ENCODE results near the gene ACTR2.

ACTR2 gene

DNA sequence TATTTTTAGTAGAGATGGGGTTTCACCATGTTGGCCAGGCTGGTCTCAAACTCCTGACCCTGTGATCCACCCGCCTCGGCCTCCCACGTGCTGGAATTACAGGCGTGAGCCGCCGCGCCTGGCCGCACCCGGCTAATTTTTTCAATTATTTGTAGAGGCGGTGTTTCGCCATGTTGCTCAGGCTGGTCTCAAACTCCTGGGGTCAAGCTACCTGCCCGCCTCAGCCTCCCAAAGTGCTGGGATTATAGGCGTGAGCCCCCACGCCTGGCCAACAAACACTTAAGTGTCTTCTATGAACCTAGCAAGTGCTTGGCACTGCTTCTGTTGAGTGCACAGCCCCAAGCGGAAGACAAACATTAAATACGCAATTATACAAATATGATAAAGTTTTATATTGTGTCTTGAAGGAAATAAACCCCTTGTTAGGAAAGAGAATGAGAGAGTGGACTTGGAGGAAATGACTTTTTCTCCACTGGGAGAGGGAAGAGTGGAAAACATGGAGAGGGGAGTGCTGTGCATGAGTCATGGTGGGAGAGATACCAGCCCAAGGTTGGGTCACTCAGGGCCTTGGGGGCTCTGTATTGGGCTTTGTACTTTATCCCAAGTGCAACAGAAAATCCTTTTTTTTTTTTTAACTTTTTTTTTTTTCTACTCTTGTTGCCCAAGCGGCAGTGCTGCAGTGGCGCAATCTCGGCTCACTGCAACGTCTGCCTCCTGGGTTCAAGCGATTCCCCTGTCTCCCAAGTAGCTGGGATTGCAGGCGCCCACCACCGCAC, 41.4 kb upstream of the ACTR2 start:
- Histone ChIP-seq H4K91ac (ENCODE audit: low read depth, low read length) (no peak overlapping the region), H2AFZ (ENCODE audit: insufficient read depth, low read length, poor library complexity) (no peak overlapping the region), H3K4me3 (ENCODE audit: low read depth, low read length) (no peak overlapping the region), H3K9me3 (ENCODE audit: insufficient read depth, low read depth, low read length) (peaks cover 2% of the 10 kb centered on the region), H3K4ac (ENCODE audit: low read depth, low read length) (no peak overlapping the region), H2AK5ac (ENCODE audit: low read length) (no peak overlapping the region), H3K79me2 (ENCODE audit: control insufficient read depth, insufficient read depth, low read length, poor library complexity) (no peaks in the 10 kb centered on the region), H3K14ac (ENCODE audit: low read length) (no peak overlapping the region), H3K4me1 (ENCODE audit: control insufficient read depth in 1 of 2, insufficient read depth in 2 of 2, low read length in 2 of 2) (peaks cover 2 to 3% of the 10 kb centered on the region in 2 experiments), H3K4me2 (ENCODE audit: low read length) (no peak overlapping the region), H3K79me1 (ENCODE audit: low read length) (no peaks in the 10 kb centered on the region), H3K18ac (ENCODE audit: low read length) (no peak overlapping the region), H3K9ac (ENCODE audit: low read length) (no peak overlapping the region), H2BK12ac (ENCODE audit: low read length) (no peak overlapping the region), H4K12ac (ENCODE audit: low read depth, low read length) (no peak overlapping the region), H3K27me3 (ENCODE audit: insufficient read depth, low read length) (no peaks in the 10 kb centered on the region), H4K8ac (ENCODE audit: low read depth, low read length) (no peak overlapping the region), H3K23ac (ENCODE audit: low read length) (no peak overlapping the region), H3K36me3 (ENCODE audit: control insufficient read depth in 1 of 2, insufficient read depth in 2 of 2, low read length in 2 of 2) (no peaks in the 10 kb centered on the region), H3K27ac (ENCODE audit: low read depth, low read length) (no peak overlapping the region), H2BK120ac (ENCODE audit: insufficient read depth, low read length, poor library complexity) (no peak overlapping the region), H2BK5ac (ENCODE audit: low read depth, low read length, poor library complexity) (no peak overlapping the region)
- DNase-seq = no peak
- WGBS (ENCODE audit: extremely low coverage, insufficient coverage, insufficient read length) = no CpG with 5 or more reads among the region's 23 CpGs

DNA sequence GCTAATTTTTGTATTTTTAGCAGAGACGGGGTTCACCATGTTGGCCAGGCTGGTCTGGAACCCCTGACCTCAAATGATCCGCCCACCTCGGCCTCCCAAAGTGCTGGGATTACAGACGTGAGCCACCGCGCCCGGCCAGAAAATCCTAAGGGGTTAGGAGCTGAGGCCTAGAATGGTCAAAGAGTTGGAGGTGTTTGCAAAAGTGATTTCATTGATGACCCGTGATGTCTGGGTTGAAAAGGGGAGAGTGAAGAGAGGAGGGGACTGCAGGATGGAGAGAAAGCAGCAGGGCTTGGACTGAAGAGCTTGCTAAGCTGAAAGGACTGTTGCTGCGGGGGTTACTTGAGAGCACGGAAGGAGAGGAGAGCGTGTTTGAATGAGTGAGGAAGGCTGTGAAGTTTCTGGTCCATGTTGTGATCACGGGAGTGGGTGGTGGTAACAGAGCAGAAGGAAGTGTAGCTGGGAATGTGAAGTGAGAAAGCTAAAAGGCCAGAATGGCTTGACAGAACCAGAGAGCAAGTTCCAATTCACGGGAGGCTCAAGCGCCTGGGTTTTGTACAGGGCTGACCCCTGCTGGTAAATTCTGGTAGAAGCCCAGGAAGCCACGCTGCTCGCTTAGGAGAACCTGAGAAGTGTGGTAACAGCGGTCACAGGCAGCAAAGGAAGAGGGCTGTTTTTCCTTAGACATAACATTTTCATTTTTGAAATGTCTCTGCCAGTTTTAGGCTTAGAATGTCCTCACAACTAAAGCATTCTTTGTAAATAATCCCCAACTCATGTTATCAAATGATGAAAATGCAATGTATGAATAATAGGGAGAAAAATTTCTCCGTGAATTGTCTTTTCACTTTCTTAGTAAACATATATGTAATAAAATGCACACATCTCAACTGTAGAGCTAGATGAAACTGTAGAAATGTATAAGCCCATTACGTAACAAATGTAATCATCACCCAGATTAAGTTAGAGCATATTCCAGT, 40.5 kb upstream of the ACTR2 start:
- no peak overlapping the region for H4K8ac ChIP-seq (ENCODE audit: low read depth, low read length)
- H3K79me2 ChIP-seq (ENCODE audit: control insufficient read depth, insufficient read depth, low read length, poor library complexity) = no peaks in the 10 kb centered on the region
- peaks cover 2 to 3% of the 10 kb centered on the region in 2 experiments for H3K4me1 ChIP-seq (ENCODE audit: control insufficient read depth in 1 of 2, insufficient read depth in 2 of 2, low read length in 2 of 2)
- H2AFZ ChIP-seq (ENCODE audit: insufficient read depth, low read length, poor library complexity) = peak overlapping the region; percentile 83
- H3K4me3 ChIP-seq (ENCODE audit: low read depth, low read length) = peak overlapping the region; percentile 14
- no peak overlapping the region for H2BK120ac ChIP-seq (ENCODE audit: insufficient read depth, low read length, poor library complexity)
- H4K91ac ChIP-seq (ENCODE audit: low read depth, low read length) = no peak overlapping the region
- H4K12ac ChIP-seq (ENCODE audit: low read depth, low read length) = no peak overlapping the region
- H3K79me1 ChIP-seq (ENCODE audit: low read length) = no peaks in the 10 kb centered on the region
- H3K4ac ChIP-seq (ENCODE audit: low read depth, low read length) = no peak overlapping the region
- peak; percentile 84 to 92 for DNase-seq
- no peaks in the 10 kb centered on the region for H3K27me3 ChIP-seq (ENCODE audit: insufficient read depth, low read length)
- no peak overlapping the region for H3K4me2 ChIP-seq (ENCODE audit: low read length)
- no CpG with 5 or more reads among the region's 19 CpGs for WGBS (ENCODE audit: extremely low coverage, insufficient coverage, insufficient read length)
- no peak overlapping the region for H3K18ac ChIP-seq (ENCODE audit: low read length)
- H3K9me3 ChIP-seq (ENCODE audit: insufficient read depth, low read depth, low read length) = peaks cover 2% of the 10 kb centered on the region
- no peak overlapping the region for H3K23ac ChIP-seq (ENCODE audit: low read length)
- no peak overlapping the region for H3K14ac ChIP-seq (ENCODE audit: low read length)
- no peak overlapping the region for H2BK5ac ChIP-seq (ENCODE audit: low read depth, low read length, poor library complexity)
- H3K36me3 ChIP-seq (ENCODE audit: control insufficient read depth in 1 of 2, insufficient read depth in 2 of 2, low read length in 2 of 2) = no peaks in the 10 kb centered on the region
- peak overlapping the region; percentile 42 for H3K9ac ChIP-seq (ENCODE audit: low read length)
- H2BK12ac ChIP-seq (ENCODE audit: low read length) = peak overlapping the region; percentile 53
- H2AK5ac ChIP-seq (ENCODE audit: low read length) = no peak overlapping the region
- no peak overlapping the region for H3K27ac ChIP-seq (ENCODE audit: low read depth, low read length)

DNA sequence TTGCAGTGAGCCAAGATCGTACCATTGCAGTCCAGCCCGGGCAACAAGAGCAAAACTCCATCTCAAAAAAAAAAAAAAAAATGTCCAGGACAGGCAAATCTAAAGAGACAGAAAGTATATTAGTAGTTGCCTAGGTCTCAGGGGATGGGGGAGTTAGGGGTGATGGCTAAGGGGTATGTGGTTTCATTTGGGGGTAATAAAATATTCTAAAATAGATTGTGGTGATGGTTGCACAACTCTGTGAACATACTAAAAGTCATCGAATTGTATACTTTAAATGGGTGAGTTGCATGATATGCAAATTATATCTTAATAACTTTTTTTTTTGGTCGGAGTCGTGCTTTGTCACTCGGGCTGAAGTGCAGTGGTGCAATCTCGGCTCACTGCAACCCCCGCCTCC, 34.2 kb upstream of the ACTR2 start:
- no peak overlapping the region for H3K18ac ChIP-seq (ENCODE audit: low read length)
- no peak overlapping the region for H3K9ac ChIP-seq (ENCODE audit: low read length)
- H3K27ac ChIP-seq (ENCODE audit: low read depth, low read length) = no peak overlapping the region
- H4K91ac ChIP-seq (ENCODE audit: low read depth, low read length) = no peak overlapping the region
- H2AK5ac ChIP-seq (ENCODE audit: low read length) = no peak overlapping the region
- H3K9me3 ChIP-seq (ENCODE audit: insufficient read depth, low read depth, low read length) = peaks cover 2% of the 10 kb centered on the region
- H3K14ac ChIP-seq (ENCODE audit: low read length) = no peak overlapping the region
- H2BK5ac ChIP-seq (ENCODE audit: low read depth, low read length, poor library complexity) = no peak overlapping the region
- no peaks in the 10 kb centered on the region for H3K4me1 ChIP-seq (ENCODE audit: control insufficient read depth in 1 of 2, insufficient read depth in 2 of 2, low read length in 2 of 2)
- no peak overlapping the region for H3K4ac ChIP-seq (ENCODE audit: low read depth, low read length)
- H3K79me2 ChIP-seq (ENCODE audit: control insufficient read depth, insufficient read depth, low read length, poor library complexity) = no peaks in the 10 kb centered on the region
- H4K12ac ChIP-seq (ENCODE audit: low read depth, low read length) = no peak overlapping the region
- no peak for DNase-seq
- H3K23ac ChIP-seq (ENCODE audit: low read length) = no peak overlapping the region
- H3K4me2 ChIP-seq (ENCODE audit: low read length) = no peak overlapping the region
- H2BK120ac ChIP-seq (ENCODE audit: insufficient read depth, low read length, poor library complexity) = no peak overlapping the region
- H3K4me3 ChIP-seq (ENCODE audit: low read depth, low read length) = no peak overlapping the region
- H3K36me3 ChIP-seq (ENCODE audit: control insufficient read depth in 1 of 2, insufficient read depth in 2 of 2, low read length in 2 of 2) = no peaks in the 10 kb centered on the region
- H2AFZ ChIP-seq (ENCODE audit: insufficient read depth, low read length, poor library complexity) = no peak overlapping the region
- no peaks in the 10 kb centered on the region for H3K79me1 ChIP-seq (ENCODE audit: low read length)
- no peaks in the 10 kb centered on the region for H3K27me3 ChIP-seq (ENCODE audit: insufficient read depth, low read length)
- no CpG with 5 or more reads among the region's 8 CpGs for WGBS (ENCODE audit: extremely low coverage, insufficient coverage, insufficient read length)
- no peak overlapping the region for H2BK12ac ChIP-seq (ENCODE audit: low read length)
- H4K8ac ChIP-seq (ENCODE audit: low read depth, low read length) = no peak overlapping the region

DNA sequence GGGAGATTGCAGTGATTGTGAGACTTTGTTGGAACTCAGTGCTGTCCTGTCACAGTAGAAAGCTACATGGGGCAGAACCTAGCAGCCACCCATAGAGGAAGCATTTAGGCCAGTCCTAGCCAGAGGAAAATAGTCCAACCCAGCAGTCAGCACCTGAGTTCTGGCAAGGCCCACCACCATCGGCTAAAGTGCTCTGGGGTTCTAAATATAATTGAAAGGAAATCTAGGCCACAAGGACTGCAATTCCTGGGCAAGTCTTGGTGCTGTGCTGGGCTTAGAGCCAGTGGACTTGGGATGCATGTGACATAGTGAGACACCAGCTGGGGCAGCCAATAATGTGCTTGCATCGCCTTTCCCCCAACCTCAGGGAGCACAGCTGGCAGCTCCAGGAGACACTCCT, 28.9 kb upstream of the ACTR2 start:
- Histone ChIP-seq H3K27me3 (ENCODE audit: insufficient read depth, low read length) (no peaks in the 10 kb centered on the region), H3K14ac (ENCODE audit: low read length) (no peak overlapping the region), H3K36me3 (ENCODE audit: control insufficient read depth in 1 of 2, insufficient read depth in 2 of 2, low read length in 2 of 2) (no peaks in the 10 kb centered on the region), H3K4me2 (ENCODE audit: low read length) (no peak overlapping the region), H3K79me2 (ENCODE audit: control insufficient read depth, insufficient read depth, low read length, poor library complexity) (no peaks in the 10 kb centered on the region), H3K79me1 (ENCODE audit: low read length) (no peaks in the 10 kb centered on the region), H3K4me1 (ENCODE audit: control insufficient read depth in 1 of 2, insufficient read depth in 2 of 2, low read length in 2 of 2) (no peaks in the 10 kb centered on the region), H2BK12ac (ENCODE audit: low read length) (no peak overlapping the region), H3K23ac (ENCODE audit: low read length) (no peak overlapping the region), H3K9me3 (ENCODE audit: insufficient read depth, low read depth, low read length) (peaks cover 1% of the 10 kb centered on the region), H3K27ac (ENCODE audit: low read depth, low read length) (no peak overlapping the region), H2AFZ (ENCODE audit: insufficient read depth, low read length, poor library complexity) (no peak overlapping the region), H3K9ac (ENCODE audit: low read length) (no peak overlapping the region), H4K12ac (ENCODE audit: low read depth, low read length) (no peak overlapping the region), H4K8ac (ENCODE audit: low read depth, low read length) (no peak overlapping the region), H3K4me3 (ENCODE audit: low read depth, low read length) (no peak overlapping the region), H3K18ac (ENCODE audit: low read length) (no peak overlapping the region), H4K91ac (ENCODE audit: low read depth, low read length) (no peak overlapping the region), H2BK120ac (ENCODE audit: insufficient read depth, low read length, poor library complexity) (no peak overlapping the region), H3K4ac (ENCODE audit: low read depth, low read length) (no peak overlapping the region), H2AK5ac (ENCODE audit: low read length) (no peak overlapping the region), H2BK5ac (ENCODE audit: low read depth, low read length, poor library complexity) (no peak overlapping the region)
- no peak for DNase-seq
- WGBS (ENCODE audit: extremely low coverage, insufficient coverage, insufficient read length) = no CpG with 5 or more reads among the region's 2 CpGs
